CD4-positive, alpha-beta T cell treated with Interleukin-21 for 1 hour (primary cell): Measurements from ENCODE around the gene GLI2.

ENCODE experiments used
- DNase-seq: peaks from one replicate; pipeline ENCODE4 v3.0.0-alpha.2; 2020

Gene GLI2

DNA sequence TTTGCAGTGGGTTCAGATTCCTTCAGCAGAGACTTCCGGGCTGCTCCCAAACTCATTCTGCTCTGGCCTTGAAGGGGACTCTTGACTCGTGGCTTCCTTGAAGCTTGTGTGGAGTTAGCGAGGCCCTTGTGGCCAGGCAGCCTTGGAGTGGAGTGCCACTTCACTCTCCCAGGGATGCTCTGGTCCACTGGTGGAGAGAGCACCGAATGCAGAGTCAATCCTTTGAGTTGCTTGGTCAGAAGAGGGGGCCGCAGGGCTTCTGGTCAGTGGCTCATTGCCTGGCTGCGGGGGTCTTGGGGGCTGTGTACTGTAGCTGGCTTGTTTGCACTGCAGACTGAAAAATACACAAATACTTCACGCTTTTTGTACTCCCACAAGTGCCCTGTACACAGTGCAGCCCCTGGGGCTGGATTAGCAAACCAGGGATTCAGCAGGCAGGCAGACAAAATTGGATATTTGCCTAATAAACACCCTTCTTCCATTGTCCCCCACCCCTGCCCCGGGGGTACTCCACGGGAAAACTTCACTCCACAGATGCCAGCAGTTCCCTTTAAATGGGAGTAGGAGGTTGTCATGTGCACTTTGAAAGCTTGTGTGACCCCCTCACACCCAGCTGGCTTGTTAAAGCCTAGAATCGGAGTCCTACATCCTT lies 3.2 kb downstream of the GLI2 start:
- no peak for DNase-seq

DNA sequence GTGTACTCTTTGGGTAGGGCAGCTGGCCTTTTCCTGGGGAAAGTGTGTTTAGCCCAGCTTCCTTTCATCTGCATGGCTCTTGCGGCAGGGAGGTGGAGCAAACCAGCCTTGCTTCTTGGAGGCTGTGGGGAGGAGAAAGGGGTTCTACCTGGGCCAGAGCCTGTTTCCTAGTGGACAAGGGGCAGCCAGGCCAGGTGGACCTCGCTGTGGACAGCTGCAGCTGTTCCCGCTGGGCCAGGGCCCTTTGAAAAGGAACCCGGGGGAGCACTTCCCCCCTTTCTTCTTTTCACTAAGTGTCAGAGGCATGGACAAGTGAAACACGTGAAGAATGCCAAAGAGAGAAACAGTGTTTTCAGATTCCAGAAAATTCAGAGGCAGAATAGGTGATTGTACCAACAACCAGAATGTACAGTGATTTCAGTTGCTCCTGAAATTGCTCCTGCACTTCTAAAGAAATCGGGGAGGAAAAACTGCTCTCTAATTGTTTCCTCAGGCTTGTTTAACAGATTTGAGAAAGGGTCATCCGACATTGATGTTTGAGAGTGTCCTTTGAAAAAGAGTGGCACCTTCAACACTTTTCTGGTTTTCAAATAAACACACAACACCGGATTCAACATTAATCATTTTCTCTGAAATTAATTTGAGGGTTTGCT lies 3.9 kb downstream of the GLI2 start:
- no peak for DNase-seq

DNA sequence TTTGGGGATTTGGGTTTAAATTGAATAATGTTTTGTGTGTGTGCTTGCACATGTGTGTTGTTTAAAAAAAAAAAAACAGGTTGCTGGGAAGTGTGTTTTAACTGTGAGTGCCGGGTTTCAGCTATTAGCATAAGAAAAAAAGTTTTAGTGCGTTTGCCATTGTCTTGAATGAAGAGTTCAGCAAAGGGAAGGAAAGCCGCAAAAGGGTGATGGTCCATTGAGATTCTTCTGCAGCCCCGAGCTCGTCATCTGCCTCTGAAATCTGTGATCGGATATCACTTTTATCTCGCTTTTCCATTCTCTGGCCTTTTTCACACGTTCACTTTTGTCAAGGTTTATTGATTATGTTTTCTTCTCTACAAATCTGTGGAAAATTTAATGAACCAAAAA lies 4.7 kb downstream of the GLI2 start:
- no peak for DNase-seq

DNA sequence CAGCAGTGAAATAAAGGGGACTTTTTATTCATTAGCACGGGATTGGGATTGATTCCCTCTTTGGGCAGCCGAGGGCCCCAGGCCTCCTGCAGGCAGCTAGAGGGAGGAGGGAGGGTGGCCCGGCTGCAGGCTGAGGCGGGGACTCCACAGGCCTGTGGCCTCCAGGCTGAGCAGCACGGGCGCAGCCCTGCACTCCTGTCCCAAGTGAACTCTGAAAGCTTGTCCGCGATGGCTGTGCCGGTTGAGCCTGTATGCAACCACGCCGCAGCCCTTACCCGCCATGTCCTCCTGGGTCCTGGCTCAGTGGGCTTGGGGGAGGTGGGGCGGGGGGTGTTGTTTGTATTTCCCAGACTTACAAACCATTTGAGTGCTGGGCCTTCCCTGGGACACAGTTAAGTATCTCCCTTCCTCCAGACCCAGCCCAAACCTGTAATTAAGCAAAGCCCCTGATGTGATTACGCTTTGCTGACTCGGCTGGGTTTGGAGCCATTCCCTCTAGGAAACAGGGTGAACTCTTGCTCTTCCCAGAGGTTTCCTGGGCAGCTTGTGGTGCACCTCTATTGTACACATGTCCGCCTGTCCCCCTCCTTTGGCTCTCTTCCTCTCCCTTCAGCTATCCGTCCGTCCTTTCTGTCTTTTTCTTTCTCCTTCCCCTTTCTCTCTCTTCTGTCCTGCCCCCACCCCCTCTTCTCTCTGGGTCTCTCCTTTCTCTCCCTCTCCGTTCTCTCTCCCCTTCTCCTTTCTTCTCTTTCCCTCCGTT lies 5.3 kb downstream of the GLI2 start:
- DNase-seq = no peak

DNA sequence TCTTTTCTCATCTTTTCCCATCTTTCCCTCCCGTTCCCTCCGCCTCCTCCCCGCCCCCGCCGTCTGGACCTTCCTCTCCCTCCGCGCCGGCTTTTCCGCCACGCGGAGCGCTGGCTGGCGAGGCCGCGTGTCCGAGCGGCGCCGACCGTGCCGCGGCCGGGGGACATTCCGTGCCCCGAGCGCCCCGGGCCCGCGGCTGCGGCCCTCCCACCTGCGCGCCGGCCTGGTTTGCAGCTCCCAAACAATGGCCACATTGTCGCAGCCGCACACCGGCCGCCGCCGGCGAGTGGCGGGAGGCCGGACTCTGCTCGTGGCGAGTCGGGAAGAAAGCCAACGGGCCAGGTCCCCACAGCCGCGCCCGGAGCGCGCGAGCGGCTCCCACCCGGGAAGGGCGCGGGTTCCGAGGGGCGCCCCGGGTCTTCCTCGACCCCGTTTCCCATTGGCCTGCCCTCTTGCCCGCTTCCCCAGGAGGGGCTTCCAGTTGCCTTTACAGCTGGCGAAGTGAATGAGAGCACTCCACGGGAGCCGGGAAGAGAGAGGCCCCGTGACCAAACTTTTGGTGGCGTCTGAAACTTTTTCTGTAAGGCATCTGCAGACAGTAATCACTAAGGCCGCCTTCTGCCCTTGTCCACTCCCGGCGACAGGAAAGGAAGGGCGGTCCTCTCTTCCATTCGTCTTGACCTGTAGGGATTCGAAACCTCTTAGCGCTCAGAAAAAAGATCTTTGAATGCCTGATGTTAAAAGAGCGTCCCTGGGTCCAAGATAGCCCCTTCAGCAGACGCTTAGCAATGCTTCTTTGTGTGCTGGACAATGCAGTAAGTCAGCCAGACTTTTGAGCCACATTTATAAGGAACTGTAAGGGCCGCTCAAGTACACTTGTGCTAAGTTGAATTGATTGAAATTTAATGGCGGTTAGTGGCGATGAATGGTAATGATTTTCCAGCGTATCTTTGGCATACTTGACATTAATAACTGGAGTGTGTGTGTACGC lies 6.2 kb downstream of the GLI2 start:
- no peak for DNase-seq

DNA sequence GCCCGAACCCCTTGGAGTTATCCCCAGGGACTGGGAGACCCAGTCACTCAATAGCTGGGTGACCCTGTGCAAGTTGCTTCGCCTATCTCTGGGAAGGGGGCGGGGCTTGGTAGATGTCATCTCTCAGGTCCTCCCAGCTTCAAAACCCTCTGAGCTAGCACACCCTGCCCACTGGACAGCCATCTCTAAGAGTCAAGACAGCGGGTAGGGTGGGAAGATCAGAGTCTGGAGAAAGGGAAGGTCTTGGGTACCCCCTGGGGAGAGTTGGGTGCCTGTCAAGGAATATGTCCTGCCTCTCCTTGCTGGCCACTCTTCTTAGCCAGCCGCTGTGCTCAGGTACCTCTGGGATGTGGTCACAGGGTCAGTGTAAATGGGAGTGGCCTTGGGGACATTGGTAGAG lies 8.0 kb downstream of the GLI2 start:
- DNase-seq = no peak

DNA sequence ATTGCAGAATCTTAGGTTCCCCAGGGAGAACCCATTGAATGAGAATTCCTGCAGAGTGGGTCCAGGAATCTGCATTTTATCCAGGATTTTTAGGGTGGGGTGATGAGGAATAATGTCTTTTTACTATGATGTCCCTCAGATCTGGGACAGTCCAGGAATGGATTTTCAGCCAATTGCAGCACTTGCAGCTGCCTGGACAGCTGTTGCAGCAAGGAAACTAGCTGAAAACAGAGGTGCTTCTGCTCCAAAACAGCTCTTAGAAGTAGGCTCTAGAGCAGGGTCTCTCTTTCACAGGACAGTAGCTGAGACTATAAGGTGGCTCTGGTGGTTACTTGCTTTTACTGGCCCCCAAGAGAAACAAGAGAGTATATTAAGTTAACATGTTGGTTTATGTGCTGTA lies 9.1 kb downstream of the GLI2 start:
- no peak for DNase-seq

DNA sequence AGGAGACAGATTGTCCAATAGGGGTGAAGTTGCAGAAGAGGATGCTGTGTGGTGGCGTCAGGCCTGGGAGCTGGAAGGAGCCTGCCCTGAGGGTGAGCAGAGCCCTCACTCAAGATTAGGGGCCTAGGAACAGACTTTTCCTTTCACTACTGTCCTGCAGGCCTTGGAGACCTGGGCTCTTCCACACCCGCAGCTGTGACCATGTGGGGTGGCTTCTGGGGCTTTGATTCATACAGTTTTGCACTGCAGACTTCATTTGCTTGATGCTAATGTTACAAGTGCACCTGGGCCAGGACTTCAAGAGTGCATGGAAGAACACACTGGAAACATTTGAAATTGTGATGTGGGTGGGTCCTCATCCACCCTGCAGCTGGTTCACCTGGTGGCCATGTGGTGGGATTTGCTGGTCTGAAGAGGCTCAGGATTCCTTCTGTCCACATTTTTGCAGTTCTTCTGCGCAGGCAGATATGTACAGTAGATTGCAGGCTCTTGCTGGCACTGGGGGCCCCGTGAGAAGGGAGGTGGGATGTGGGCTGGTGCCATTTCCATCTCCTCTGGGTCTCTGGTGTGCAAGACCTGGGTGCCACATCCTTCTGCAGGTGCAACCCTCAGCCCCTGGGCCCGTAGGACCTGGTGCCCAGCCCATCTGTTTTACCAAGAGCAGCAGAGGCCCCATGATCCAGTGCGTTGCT lies 9.9 kb downstream of the GLI2 start:
- DNase-seq = no peak

DNA sequence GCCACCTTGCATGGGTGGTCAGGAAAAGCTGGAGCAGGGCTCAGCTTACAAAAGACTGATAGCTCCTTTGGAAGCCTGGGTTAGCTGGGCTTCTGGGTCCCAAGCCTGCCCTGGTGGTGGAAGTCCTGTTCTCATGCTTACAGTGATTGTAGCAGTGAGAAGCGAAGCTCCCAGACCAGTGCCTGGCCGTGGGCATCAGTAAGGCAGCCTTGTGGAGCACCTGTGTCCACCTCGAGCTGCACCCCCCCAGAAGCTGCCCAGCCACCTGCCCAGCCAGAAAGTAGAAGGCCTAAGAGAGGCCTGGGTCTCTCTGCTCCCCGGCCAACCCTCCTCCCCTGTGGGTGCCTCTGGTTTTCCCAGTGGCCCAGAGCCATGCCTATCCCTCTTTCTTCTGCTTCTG lies 10.5 kb downstream of the GLI2 start:
- no peak for DNase-seq

DNA sequence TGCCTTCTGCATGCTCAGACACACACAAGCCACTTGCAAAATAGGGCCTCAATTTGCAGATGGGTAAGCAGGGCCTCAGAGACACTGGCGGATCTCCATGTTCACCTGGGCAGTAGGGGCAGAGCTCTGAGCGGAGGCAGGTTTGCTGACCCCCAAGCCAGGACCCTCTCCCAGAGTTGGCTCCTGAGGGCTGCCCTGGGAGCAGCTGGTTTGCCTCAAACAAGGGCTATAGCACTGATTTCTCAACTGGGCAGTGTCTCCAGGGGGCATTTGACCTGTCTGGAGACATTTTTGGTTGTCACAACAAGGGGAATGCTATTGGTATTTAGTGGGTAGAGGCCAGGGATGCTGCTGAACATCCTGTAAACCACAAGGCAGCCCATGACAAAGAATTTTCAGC lies 11.6 kb downstream of the GLI2 start:
- no peak for DNase-seq

DNA sequence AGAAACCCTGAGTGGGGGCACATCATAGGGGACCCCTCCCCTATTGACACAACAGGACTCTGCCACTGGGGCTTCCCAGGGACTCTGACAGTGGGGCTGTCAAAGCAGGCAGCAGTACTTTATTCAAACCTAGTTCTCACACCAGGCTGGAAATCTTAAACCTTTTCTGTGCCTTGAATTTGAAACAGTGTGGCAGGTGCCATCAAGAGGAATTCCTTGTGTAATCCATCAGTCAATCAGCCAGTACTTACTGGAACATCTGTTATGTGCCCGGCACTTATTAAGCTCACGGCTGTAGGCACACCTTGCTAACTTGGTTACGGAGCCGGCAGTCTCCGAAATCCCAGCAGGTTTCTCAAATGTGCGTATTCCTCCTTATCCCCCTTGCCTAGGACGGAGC lies 12.0 kb downstream of the GLI2 start:
- no peak for DNase-seq

DNA sequence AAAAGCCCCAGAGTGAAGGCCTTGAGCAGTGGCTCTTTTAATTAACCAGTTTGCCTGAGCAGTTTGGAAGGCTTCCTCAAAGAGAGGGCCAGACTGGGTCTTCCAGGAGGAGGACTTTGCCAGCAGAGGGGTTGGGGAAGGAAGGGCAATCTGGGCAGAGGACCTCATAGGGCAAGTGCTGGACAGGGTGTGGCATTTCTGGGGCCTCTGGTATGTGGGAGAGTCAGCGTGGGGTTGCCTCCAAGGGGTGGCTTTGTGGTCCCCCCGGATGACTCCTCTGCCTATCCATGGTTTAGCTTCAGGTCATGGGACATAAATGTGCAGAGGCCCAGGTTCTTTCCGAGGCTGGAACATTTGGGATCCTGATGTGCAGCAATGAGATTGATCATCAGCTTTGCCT lies 12.6 kb downstream of the GLI2 start:
- DNase-seq = no peak

DNA sequence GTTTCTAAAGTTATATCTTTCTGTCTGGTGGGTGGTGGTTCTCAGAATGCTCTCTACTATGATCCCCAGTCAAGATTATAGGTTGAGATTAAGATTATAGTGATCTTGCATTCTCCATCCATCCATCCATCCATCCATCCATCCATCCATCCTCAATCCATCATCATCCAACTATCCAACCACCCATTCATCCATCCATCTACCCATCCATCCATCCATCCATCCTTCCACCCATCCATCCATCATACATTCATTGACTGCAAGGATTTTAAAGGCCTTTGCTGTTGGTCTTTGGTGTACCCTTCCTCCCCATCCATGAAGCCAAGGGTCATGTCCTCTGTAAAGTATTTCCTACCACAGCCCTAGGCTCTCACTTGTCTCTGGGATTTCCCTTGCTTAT lies 13.1 kb downstream of the GLI2 start:
- DNase-seq = no peak

DNA sequence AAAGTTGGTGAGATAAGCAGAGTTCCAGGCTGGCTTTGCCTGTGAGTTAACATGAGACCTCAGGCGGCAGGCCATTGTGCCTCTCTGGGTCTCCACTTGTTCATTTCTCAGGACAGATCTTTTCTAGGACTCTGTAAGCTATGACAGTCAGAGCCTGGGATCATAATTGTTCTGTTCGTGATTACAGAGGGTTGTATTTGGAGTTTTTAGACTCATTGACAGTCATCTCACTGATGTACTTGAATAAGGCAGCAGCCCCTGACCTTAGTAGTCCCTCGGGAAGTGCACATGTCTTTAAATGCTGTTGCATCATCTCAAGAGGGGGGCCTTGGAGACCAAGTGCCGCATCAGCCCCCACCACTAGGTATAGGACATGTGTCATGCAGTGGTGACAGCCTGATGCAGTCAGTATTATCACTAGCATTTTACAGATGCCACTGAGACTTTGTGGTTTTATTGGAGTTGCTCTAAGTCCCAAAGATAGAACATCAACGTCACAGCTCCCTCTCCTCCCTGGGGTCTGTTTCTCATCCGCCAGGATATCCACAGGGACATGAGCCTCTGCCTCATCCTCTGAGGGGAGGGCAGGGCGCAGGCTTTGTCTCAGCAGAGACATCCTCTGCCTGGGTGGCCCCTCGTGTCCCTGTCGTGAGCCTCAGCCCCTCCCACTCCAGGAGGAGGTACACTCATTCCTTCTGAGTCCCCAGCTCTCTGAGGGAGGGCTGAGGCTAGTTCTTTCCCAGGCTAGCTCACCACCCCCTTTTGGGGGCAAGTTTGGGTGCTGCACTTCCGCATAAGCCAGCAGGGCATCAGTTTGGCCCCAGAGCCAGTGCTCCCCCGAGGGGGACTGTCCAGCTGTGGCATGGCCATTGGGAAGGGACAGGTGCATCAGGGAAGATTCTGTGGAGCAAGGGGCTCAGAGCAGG lies 14.1 kb downstream of the GLI2 start:
- DNase-seq = no peak

DNA sequence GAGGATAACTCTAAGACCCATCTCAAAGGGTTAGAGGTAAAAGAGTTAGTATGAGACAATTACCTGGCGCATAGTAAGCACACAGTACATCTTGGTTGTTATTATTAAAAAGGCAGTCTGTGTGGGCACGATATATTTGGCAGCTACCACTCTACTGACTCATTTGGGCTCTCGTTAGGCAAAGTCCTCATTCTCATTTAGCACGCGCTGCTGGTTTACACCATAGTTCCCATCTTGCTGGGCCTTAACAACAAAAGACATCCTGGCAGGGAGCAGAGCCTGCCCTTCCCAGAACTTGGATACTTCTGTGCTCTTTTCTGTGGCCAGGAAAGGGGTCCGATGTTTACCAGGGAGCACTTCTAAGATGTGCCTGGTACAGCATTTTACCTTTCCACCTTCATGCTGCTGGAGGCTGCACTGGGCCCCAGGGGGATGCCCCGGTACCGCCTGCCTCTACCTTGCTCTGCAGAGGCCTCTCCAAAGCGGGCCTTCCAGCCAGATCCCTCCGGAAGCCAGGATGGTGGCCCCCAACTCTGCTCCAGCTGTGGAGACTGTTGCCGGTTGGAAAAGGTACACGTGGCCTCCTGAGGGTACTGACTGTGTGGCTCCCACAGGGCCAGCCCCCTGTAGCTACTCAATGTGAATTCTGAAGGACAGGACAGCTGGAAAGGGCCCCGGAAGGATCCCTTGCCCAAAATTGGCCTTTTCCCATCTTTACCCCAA lies 15.0 kb downstream of the GLI2 start:
- DNase-seq = no peak

DNA sequence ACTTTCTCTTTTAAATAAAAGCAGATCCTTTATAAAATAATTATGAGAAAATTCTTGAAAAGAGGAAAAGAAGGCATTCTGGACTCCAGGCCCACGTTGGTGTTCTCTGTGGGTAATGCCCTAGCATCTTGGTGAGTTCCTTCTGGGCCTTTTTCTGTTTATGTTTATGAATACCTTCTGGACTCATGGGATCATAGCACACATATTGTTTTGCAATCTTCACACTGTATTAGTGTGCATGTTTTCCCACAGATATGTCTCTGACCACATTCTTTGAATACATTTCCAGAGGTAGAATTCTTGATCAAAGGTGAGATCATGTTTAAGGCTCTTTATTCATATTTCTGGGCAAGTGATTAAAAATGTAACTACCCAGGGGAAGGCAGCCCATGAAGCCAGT lies 15.9 kb downstream of the GLI2 start:
- no peak for DNase-seq

DNA sequence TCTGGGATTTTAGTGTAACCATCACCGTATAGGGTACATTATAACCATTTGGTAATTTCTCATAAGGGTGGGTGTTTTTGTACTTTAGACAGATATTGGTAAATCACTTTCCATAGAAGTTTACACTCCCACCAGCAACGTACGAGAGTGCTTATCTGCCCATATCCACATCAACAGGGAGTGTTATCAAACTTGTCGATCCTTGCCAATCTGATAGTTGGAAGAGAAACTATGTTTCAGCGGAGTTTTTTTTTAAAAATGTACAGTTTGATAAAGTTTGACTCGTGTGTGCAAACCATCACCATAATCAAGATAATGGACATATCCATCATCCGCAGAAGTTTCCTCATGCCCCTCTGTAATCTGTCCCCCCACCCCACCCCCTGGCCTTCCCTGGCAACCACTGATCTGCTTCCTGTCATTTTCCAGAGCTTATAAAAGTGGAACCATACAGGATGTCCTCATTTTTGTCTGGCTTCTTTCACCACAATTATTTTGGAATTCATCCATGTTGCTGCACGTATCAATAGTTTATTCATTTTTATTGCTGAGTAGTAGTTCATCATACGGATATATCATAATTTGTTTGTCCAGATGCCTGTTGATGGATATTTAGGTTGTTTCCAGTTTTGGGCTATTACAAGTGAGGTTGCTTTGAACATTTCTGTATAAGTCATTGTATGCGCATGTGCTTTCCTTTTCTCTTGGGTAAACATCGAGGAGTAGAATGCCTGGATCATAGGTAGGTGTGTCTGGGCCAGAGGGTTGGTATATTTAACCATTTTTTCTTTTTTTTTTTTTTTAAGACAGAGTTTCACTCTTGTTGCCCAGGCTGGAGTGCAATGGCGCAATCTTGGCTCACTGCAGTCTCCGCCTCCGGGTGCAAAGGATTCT lies 18.6 kb downstream of the GLI2 start:
- DNase-seq = no peak

DNA sequence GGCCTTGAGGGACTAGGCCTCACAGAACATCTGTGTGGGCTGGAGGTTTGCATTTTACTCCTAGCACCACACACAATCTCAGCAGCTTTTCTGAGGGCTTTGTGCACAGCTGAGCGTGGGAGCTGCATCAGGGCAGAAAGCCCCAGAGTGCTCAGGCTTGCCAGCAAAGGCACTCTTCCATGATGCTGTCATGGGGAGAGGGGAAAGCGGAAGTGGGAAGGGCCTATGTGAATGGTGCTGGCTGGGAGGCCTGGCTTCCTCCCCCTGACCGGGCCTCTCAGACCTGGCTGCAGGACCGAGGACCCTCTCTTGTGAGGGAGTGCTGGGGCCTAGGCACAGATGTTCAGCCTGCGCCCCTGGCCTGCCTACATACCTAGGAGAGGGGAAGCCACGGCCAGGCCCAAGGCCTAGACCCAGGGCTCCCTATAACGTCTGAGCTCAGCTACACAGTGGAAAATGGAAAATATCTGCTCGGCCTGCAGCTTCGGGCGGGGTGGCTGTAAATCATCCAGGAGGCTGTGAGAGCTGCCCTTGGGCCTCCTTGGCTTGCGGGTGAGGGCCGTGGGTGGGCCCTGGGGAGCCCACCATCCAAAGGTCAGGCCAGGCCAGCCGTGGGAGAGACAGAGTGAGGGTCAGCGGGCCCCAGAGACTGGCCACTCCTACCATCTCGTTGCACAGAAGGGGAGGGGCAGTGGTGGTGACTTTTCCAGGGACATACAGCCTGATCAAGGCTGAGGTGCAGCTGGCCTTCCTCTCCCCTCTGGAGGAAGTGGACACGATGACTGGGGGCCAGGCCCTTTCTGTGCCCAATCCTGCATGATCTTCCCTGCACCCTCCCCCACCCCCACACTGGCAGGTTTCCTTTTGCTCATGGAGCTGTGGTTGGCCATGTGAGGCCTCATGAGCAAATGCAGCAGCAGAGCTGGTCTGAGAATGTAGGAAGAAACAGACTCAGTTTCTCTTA lies 22.8 kb downstream of the GLI2 start:
- DNase-seq = no peak
